Measurements from ENCODE around the gene DLL4.
A peak's percentile ranks its signal among the peaks of the same experiment; 100 is the strongest.

DLL4 gene

DNA sequence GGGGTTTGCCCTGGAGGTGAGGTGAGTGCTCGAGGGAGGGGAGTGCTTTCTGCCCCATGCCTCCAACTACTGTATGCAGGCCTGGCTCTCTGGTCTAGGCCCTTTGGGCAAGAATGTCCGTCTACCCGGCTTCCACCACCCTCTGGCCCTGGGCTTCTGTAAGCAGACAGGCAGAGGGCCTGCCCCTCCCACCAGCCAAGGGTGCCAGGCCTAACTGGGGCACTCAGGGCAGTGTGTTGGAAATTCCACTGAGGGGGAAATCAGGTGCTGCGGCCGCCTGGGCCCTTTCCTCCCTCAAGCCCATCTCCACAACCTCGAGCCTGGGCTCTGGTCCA lies 9.4 kb downstream of the DLL4 start:
- TF ChIP-seq FOXP2 (optimal IDR thresholded peaks at IDR 0.05; ENCODE audit: borderline replicate concordance, extremely low read depth, extremely low read length, insufficient read depth) (no peak), SIN3A (IDR thresholded peaks at IDR 0.05; ENCODE audit: borderline replicate concordance, insufficient read depth, low read length) (no peak), POLR2AphosphoS5 (IDR thresholded peaks at IDR 0.05; ENCODE audit: low read depth, low read length) (no peak)
- TF ChIP-seq, protein P1, sequence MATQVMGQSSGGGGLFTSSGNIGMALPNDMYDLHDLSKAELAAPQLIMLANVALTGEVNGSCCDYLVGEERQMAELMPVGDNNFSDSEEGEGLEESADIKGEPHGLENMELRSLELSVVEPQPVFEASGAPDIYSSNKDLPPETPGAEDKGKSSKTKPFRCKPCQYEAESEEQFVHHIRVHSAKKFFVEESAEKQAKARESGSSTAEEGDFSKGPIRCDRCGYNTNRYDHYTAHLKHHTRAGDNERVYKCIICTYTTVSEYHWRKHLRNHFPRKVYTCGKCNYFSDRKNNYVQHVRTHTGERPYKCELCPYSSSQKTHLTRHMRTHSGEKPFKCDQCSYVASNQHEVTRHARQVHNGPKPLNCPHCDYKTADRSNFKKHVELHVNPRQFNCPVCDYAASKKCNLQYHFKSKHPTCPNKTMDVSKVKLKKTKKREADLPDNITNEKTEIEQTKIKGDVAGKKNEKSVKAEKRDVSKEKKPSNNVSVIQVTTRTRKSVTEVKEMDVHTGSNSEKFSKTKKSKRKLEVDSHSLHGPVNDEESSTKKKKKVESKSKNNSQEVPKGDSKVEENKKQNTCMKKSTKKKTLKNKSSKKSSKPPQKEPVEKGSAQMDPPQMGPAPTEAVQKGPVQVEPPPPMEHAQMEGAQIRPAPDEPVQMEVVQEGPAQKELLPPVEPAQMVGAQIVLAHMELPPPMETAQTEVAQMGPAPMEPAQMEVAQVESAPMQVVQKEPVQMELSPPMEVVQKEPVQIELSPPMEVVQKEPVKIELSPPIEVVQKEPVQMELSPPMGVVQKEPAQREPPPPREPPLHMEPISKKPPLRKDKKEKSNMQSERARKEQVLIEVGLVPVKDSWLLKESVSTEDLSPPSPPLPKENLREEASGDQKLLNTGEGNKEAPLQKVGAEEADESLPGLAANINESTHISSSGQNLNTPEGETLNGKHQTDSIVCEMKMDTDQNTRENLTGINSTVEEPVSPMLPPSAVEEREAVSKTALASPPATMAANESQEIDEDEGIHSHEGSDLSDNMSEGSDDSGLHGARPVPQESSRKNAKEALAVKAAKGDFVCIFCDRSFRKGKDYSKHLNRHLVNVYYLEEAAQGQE (IDR thresholded peaks at IDR 0.05; ENCODE audit: insufficient read depth in 1 of 2, low read depth in 2 of 2, low read length in 2 of 2): no peak

DNA sequence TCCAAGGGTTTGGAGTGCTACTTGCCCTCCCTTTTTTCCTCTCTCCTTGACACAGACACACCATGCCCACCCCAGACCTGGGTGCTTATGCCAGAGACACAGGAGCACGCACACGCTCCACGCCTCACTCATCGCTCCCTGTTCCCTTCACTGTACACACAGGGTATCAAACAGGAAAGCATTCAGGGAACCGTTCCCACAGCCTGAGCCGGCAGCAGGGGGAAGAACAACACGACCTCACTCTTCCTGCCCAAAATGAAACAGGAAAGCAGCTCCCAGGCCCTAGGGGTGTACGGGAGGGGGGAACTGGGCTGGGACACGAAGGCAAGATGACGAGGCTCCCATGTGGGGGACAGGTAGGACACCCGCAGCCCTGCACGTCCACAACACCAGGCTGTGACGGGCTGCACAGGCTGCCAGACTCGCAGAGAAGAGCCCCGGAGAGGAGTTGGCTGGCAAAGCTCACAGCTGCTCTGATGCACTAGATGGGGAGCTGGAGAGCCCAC lies 11.2 kb downstream of the DLL4 start:
- no peak for TF ChIP-seq TAF1 (IDR thresholded peaks at IDR 0.05; ENCODE audit: borderline replicate concordance, insufficient read depth, low read length)
- peak; percentile 58 for TF ChIP-seq FOXP2 (optimal IDR thresholded peaks at IDR 0.05; ENCODE audit: borderline replicate concordance, extremely low read depth, extremely low read length, insufficient read depth)

DNA sequence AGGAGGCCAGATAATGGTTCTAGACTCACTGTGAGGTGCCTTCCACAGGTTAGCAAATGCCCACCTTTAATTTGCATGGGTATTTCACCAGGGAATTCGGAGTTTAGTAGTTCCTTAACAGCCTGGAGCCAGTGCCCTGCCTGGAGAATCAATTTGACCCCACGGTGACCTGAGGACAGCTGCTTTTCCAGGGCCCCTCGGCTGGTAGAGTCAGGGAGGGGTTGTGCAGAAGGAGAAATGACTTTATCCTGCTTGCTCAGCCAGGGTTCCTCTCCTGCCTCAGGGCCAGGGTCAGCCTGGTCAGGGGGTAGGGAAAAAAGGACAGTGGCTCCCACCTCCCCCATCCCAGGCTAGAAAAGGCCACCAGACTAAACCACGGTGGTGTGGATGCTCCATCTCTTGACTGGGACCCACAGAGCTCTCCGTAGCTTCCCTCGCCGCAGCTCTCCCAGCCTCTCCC lies 12.0 kb downstream of the DLL4 start:
- TF ChIP-seq, protein P1 (IDR thresholded peaks at IDR 0.05; ENCODE audit: insufficient read depth in 1 of 2, low read depth in 2 of 2, low read length in 2 of 2): 0 out of 4 replicates have a peak, but pooled peaks of 1 of the 2 experiments have one; percentile 2
- TF ChIP-seq FOXP2 (optimal IDR thresholded peaks at IDR 0.05; ENCODE audit: borderline replicate concordance, extremely low read depth, extremely low read length, insufficient read depth): no peak

DNA sequence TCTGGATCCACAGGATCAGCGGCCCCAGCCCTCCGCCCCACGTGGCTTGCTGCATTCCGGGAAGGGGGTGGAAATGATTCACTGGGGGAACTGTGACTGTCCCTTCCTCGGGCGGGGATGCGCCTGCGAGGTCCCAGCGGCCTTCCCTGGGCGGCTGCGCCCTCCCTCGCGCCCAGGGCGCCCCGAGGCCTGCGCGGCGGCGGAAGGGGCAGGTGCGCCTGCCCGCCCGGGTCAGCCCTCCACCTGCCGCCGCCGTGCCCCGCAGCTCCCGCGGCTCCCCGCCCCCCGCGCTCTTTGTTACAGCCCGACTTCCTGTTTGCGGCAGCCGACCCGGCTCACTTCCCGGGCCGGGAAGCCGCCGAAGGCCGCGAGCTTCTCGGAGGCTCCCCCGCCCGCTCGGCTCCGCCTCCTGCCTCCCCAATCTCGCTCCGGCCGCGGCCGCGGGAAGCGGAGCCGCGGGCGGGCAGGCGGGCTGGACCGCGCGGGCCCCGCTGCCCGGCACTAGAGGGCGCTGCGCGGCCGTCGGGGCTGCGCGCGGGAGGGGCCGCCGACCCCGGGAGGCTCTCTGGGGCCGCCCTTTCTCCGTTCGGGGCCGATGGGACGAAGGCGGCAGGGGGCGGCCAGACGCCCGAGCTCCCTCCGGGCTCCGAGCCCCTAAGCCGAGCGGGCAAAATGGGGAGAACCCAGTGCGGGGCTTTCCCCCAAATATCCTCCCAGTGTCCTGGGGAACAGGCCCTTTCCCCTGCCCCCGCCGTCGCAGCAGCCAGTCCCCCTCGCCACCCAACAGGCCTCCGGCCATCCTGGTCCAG lies 12.6 kb downstream of the DLL4 start:
- TF ChIP-seq TAF1 (IDR thresholded peaks at IDR 0.05; ENCODE audit: borderline replicate concordance, insufficient read depth, low read length) (0 out of 2 replicates have a peak, but pooled peaks have one; percentile 33), SIN3A (IDR thresholded peaks at IDR 0.05; ENCODE audit: borderline replicate concordance, insufficient read depth, low read length) (peak; percentile 51; the same call in 1 of the 2 replicates), POLR2AphosphoS5 (IDR thresholded peaks at IDR 0.05; ENCODE audit: low read depth, low read length) (0 out of 2 replicates have a peak, but pooled peaks have one; percentile 59), FOXP2 (optimal IDR thresholded peaks at IDR 0.05; ENCODE audit: borderline replicate concordance, extremely low read depth, extremely low read length, insufficient read depth) (peak; percentile 75)
- TF ChIP-seq, protein P1 (IDR thresholded peaks at IDR 0.05; ENCODE audit: insufficient read depth in 1 of 2, low read depth in 2 of 2, low read length in 2 of 2): 0 out of 4 replicates have a peak, but pooled peaks have one; percentile 3 to 15

DNA sequence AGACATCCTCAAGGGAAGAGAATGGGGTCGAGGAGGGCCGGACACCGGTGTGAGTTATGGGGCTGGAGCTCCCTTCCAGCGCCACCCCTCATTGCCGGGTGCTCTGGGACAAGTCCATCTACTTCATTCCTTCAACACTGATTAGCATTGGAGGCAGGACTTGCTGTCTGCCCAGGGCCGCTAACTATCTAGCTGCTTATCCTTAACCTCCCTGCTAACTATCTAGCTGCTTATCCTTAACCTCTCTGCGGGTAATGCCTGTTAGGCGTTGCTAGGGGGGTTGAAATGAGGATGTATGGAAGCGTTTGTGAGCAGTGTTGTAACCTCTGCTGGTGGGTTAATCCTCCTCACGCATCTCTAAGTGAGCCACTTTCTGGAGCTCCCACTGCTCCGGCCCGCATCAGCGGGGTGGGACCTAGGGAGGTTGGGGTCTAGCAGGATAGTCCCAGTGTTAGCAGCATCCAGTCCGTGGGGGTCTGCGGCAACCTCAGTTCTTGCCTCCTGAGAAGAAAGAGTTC lies 13.3 kb downstream of the DLL4 start:
- no peak for TF ChIP-seq FOXP2 (optimal IDR thresholded peaks at IDR 0.05; ENCODE audit: borderline replicate concordance, extremely low read depth, extremely low read length, insufficient read depth)
- TF ChIP-seq TAF1 (IDR thresholded peaks at IDR 0.05; ENCODE audit: borderline replicate concordance, insufficient read depth, low read length): no peak
- TF ChIP-seq POLR2AphosphoS5 (IDR thresholded peaks at IDR 0.05; ENCODE audit: low read depth, low read length): no peak
- TF ChIP-seq, protein P1 (IDR thresholded peaks at IDR 0.05; ENCODE audit: insufficient read depth in 1 of 2, low read depth in 2 of 2, low read length in 2 of 2): no peak
- TF ChIP-seq SIN3A (IDR thresholded peaks at IDR 0.05; ENCODE audit: borderline replicate concordance, insufficient read depth, low read length): no peak
